Measurements from ENCODE around the gene FBXL15.

- TF ChIP-seq EZH2 (IDR thresholded peaks at IDR 0.05; ENCODE audit: borderline replicate concordance, low read depth, low read length, severe bottlenecking) (no peak), CTCF (IDR thresholded peaks at IDR 0.05; ENCODE audit: extremely low read depth in 1 of 2, insufficient read depth in 1 of 2, low read depth in 1 of 2, low read length in 2 of 2) (no peak), JUN (IDR thresholded peaks at IDR 0.05; ENCODE audit: borderline replicate concordance, insufficient read depth, insufficient read length, low read depth) (no peak), POLR2A (IDR thresholded peaks at IDR 0.05; ENCODE audit: low read depth, low read length) (no peak)
Measured at GRCh38 chr10:102396730-102397151, 23.9 kb upstream of the FBXL15 start.
